ENCODE results near the gene ARMC7.

DNA sequence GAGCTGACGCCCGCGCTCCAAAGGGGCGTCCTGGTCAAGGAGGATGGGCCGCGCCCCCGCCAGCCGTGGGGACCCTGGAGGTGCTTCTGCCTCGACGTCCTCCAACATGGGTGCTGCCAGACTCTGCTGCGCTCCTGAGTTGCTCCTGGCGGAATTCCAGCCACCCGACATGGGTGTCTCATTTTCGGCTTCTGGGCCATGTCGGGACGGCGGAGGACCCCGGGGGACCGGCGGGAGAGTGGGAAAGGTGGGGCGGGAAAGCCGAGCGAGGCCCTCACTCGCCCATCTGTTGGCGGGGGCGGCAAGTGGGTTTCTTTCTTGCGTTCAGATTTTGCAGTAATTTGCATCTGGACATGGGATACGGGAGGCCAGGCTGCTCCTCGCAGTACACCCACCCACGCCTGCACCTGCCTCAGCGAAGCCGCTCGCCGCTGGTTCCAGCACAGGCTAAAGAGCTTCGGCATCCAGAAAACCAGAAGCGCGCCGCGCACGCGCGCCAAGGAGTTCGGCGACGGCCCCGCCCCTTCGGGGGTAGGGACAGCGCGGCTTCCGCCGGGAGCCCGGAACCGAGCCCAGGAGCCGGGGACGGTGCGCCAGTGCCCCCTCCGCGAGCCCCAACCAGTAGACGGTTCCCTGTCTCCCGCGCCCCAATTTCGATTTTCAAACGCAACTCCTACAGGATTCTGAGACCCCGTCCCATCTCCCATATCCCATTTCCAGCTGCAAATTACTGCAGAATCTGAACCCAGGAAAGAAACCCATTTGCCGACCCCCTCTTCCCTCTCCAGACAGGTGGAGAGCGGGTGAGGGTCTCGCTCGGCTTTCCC lies at the start of gene ARMC7:
- TF ChIP-seq, protein P1, sequence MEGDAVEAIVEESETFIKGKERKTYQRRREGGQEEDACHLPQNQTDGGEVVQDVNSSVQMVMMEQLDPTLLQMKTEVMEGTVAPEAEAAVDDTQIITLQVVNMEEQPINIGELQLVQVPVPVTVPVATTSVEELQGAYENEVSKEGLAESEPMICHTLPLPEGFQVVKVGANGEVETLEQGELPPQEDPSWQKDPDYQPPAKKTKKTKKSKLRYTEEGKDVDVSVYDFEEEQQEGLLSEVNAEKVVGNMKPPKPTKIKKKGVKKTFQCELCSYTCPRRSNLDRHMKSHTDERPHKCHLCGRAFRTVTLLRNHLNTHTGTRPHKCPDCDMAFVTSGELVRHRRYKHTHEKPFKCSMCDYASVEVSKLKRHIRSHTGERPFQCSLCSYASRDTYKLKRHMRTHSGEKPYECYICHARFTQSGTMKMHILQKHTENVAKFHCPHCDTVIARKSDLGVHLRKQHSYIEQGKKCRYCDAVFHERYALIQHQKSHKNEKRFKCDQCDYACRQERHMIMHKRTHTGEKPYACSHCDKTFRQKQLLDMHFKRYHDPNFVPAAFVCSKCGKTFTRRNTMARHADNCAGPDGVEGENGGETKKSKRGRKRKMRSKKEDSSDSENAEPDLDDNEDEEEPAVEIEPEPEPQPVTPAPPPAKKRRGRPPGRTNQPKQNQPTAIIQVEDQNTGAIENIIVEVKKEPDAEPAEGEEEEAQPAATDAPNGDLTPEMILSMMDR (optimal IDR thresholded peaks at IDR 0.05 in 1 of 3, IDR thresholded peaks at IDR 0.05 in 1 of 3, conservative IDR thresholded peaks at IDR 0.05 in 1 of 3; ENCODE audit: extremely low read depth in 1 of 3, insufficient read depth in 2 of 3, low read length in 3 of 3), result no peak
- TF ChIP-seq EZH2 (IDR thresholded peaks at IDR 0.05; ENCODE audit: low read length), result no peak
